Stimulated activated CD4-positive, alpha-beta T cell treated with anti-CD3 and anti-CD28 coated beads, Interleukin-2, amount 100 ng/mL, for 24 hours (primary cell): ENCODE measurements around the gene COX5A.
A peak's percentile ranks its signal among the peaks of the same experiment; 100 is the strongest.
"Not testable (repeated sequence)": the region's sequence is repeated elsewhere in the genome, so short reads cannot be mapped to it uniquely, and the experiment has no call there.

Experiments used
- DNase-seq, 2 donors: peaks; one replicate each; pipeline ENCODE4 v3.0.0-alpha.2; 2020

Gene COX5A

GRCh38 chr15:74896316-74896715 lies 41.6 kb downstream of the COX5A start:
- no peak for DNase-seq

GRCh38 chr15:74895830-74896229 lies 42.0 kb downstream of the COX5A start:
- DNase-seq, result no peak

- not testable (repeated sequence) for DNase-seq
Measured at GRCh38 chr15:74894383-74894782, 43.5 kb downstream of the COX5A start.

GRCh38 chr15:74893627-74894026 lies 44.2 kb downstream of the COX5A start:
- DNase-seq, result no peak

GRCh38 chr15:74892931-74893330 lies 44.9 kb downstream of the COX5A start:
- no peak for DNase-seq

GRCh38 chr15:74892313-74892712 lies 45.6 kb downstream of the COX5A start:
- no peak for DNase-seq

- no peak for DNase-seq
Measured at GRCh38 chr15:74891469-74891868, 46.4 kb downstream of the COX5A start.

GRCh38 chr15:74890665-74890960 lies 47.3 kb downstream of the COX5A start:
- no peak for DNase-seq

GRCh38 chr15:74889883-74890664 lies 47.8 kb downstream of the COX5A start, which contains the start of gene MPI:
MPI (plus strand) TSS chr15:74890042; CDS start chr15:74890074, 32 bp downstream.
- peak; percentile 88 to 91 for DNase-seq

GRCh38 chr15:74889390-74889882 lies 48.4 kb downstream of the COX5A start:
- DNase-seq, result peak; percentile 34

GRCh38 chr15:74888716-74889115 lies 49.2 kb downstream of the COX5A start:
- DNase-seq, result no peak

GRCh38 chr15:74887537-74888193 lies 50.2 kb downstream of the COX5A start:
- DNase-seq, result not testable (repeated sequence)

- DNase-seq, result no peak
Measured at GRCh38 chr15:74885461-74885860, 52.4 kb downstream of the COX5A start.

- DNase-seq, result no peak
Measured at GRCh38 chr15:74884428-74885223, 53.2 kb downstream of the COX5A start.

- DNase-seq, result no peak
Measured at GRCh38 chr15:74882528-74882927, 55.3 kb downstream of the COX5A start.

GRCh38 chr15:74878273-74878672 lies 59.6 kb downstream of the COX5A start:
- no peak for DNase-seq

- peak; percentile 20 to 25 for DNase-seq
Measured at GRCh38 chr15:74873756-74874424, 64.0 kb downstream of the COX5A start.

- DNase-seq, result peak; percentile 89 to 90
Measured at GRCh38 chr15:74873036-74873755, 64.7 kb downstream of the COX5A start, which contains the start of gene SCAMP2. SCAMP2 (minus strand) TSS chr15:74873365; CDS start chr15:74873255, 110 bp downstream.

GRCh38 chr15:74872702-74873035 lies 65.2 kb downstream of the COX5A start:
- DNase-seq, result no peak

GRCh38 chr15:74870436-74871215 lies 67.2 kb downstream of the COX5A start:
- DNase-seq, result no peak
